H9 (cell line): ENCODE results near the gene OR10G2. TPM values are rescaled to one million over a fixed set of nuclear protein-coding genes. Genes with fewer than 3 reads are reported as not detected.

Source experiments
- DNase-seq: peaks from one replicate; pipeline ENCODE4 v3.0.0-alpha.2; 2017
- H2AFZ ChIP-seq: one replicate; pipeline ENCODE4 v1.6.1; 2013; ENCODE audit warnings: mild to moderate bottlenecking, low read length, control low read depth, moderate library complexity
- H2AK5ac ChIP-seq: 2 replicates; pipeline ENCODE4 v1.6.1; 2013; ENCODE audit warnings: low read length, control low read depth, mixed read lengths; ENCODE audit not compliant: insufficient read length
- H2BK120ac ChIP-seq: one replicate; pipeline ENCODE4 v1.6.1; 2013; ENCODE audit warnings: low read depth, mild to moderate bottlenecking, low read length, control low read depth, inconsistent platforms; ENCODE audit not compliant: poor library complexity, severe bottlenecking
- H2BK12ac ChIP-seq: 2 replicates; pipeline ENCODE4 v1.6.1; 2013; ENCODE audit warnings: low read length, control low read depth, mixed read lengths, low read depth; ENCODE audit not compliant: insufficient read length
- H2BK15ac ChIP-seq: 2 replicates; pipeline ENCODE4 v1.6.1; 2013; ENCODE audit warnings: low read depth, low read length, control low read depth
- H2BK20ac ChIP-seq: one replicate; pipeline ENCODE4 v1.6.1; 2013; ENCODE audit warnings: low read depth, mild to moderate bottlenecking, low read length, control low read depth, inconsistent platforms; ENCODE audit not compliant: poor library complexity, severe bottlenecking
- H2BK5ac ChIP-seq: 2 replicates; pipeline ENCODE4 v1.6.1; 2013; ENCODE audit warnings: low read length, control low read depth, mixed read lengths; ENCODE audit not compliant: insufficient read length
- H3K14ac ChIP-seq: 2 replicates; pipeline ENCODE4 v1.6.1; 2013; ENCODE audit warnings: low read length, control low read depth; ENCODE audit not compliant: insufficient read depth
- H3K18ac ChIP-seq: 2 replicates; pipeline ENCODE4 v1.6.1; 2013; ENCODE audit warnings: low read depth, mild to moderate bottlenecking, mixed read lengths, low read length, control low read depth; ENCODE audit not compliant: insufficient read length
- H3K23ac ChIP-seq: 2 replicates; pipeline ENCODE4 v1.6.1; 2013; ENCODE audit warnings: low read length, control low read depth, mixed read lengths, low read depth; ENCODE audit not compliant: insufficient read length
- H3K23me2 ChIP-seq: 2 replicates; pipeline ENCODE4 v1.6.1; 2013; ENCODE audit warnings: low read depth, mild to moderate bottlenecking, mixed read lengths, low read length, control low read depth; ENCODE audit not compliant: insufficient read length, poor library complexity, severe bottlenecking
- H3K27ac ChIP-seq: 2 replicates; pipeline ENCODE4 v1.5.1; 2013; ENCODE audit warnings: low read length, control low read depth, mixed read lengths, low read depth; ENCODE audit not compliant: insufficient read length
- H3K27me3 ChIP-seq: 2 replicates; pipeline ENCODE4 v1.6.1; 2013; ENCODE audit warnings: low read length, control low read depth, inconsistent platforms; ENCODE audit not compliant: insufficient read depth
- H3K4ac ChIP-seq: 2 replicates; pipeline ENCODE4 v1.6.1; 2013; ENCODE audit warnings: low read depth, mild to moderate bottlenecking, control low read depth, inconsistent platforms, low read length, moderate library complexity
- H3K4me1 ChIP-seq: 2 replicates; pipeline ENCODE4 v1.6.1; 2013; ENCODE audit warnings: low read length, control low read depth, inconsistent platforms; ENCODE audit not compliant: insufficient read depth
- H3K4me2 ChIP-seq: 2 replicates; pipeline ENCODE4 v1.6.1; 2013; ENCODE audit warnings: low read length, control low read depth, mixed read lengths; ENCODE audit not compliant: insufficient read length, insufficient read depth
- H3K56ac ChIP-seq: 2 replicates; pipeline ENCODE4 v1.6.1; 2013; ENCODE audit warnings: low read depth, mild to moderate bottlenecking, mixed read lengths, low read length, control low read depth; ENCODE audit not compliant: insufficient read length
- H3K79me1 ChIP-seq: 2 replicates; pipeline ENCODE4 v1.6.1; 2013; ENCODE audit warnings: low read depth, mild to moderate bottlenecking, moderate library complexity, low read length, control low read depth, inconsistent platforms; ENCODE audit not compliant: insufficient read depth, poor library complexity, severe bottlenecking
- H3K79me2 ChIP-seq: 2 replicates; pipeline ENCODE4 v1.6.1; 2013; ENCODE audit warnings: low read length, control low read depth, inconsistent platforms; ENCODE audit not compliant: insufficient read depth
- H3K9ac ChIP-seq: 2 replicates; pipeline ENCODE4 v1.6.1; 2013; ENCODE audit warnings: low read length, control low read depth, mixed read lengths; ENCODE audit not compliant: insufficient read length; ENCODE audit errors: extremely low read depth
- H3K9me3 ChIP-seq: one replicate; pipeline ENCODE4 v1.6.1; 2013; ENCODE audit warnings: low read depth, low read length, inconsistent platforms; ENCODE audit not compliant: control insufficient read depth
- H3T11ph ChIP-seq: one replicate; pipeline ENCODE4 v1.6.1; 2013; ENCODE audit warnings: mild to moderate bottlenecking, low read length, control low read depth, inconsistent platforms
- H4K20me1 ChIP-seq: one replicate; pipeline ENCODE4 v1.6.1; 2013; ENCODE audit not compliant: control insufficient read depth, insufficient read length, insufficient read depth
- H4K5ac ChIP-seq: 2 replicates; pipeline ENCODE4 v1.6.1; 2013; ENCODE audit warnings: low read depth, mild to moderate bottlenecking, mixed read lengths, low read length, control low read depth; ENCODE audit not compliant: insufficient read length
- H4K8ac ChIP-seq: replicated peaks from 2 replicates; pipeline ENCODE4 v1.6.1; 2013; ENCODE audit warnings: low read length, control low read depth, mixed read lengths, low read depth; ENCODE audit not compliant: insufficient read length
- H4K91ac ChIP-seq: 2 replicates; pipeline ENCODE4 v1.6.1; 2013; ENCODE audit warnings: low read depth, mild to moderate bottlenecking, moderate library complexity, mixed read lengths, low read length, control low read depth; ENCODE audit not compliant: insufficient read length
- H3K27ac Mint-ChIP-seq, 3 experiments: 2 replicates in 2 of 3; 3 replicates in 1 of 3; pipeline ENCODE4 v1.8.0; 2020 to 2021; ENCODE audit warnings: mixed read lengths in 3 of 3, mild to moderate bottlenecking in 1 of 3, moderate library complexity in 1 of 3
- H3K27me3 Mint-ChIP-seq: 2 replicates; pipeline ENCODE4 v1.8.0; 2021; ENCODE audit warnings: low read depth, mild to moderate bottlenecking, moderate library complexity, mixed read lengths
- H3K36me3 Mint-ChIP-seq, 3 experiments: 2 replicates in 2 of 3; 3 replicates in 1 of 3; pipeline ENCODE4 v1.8.0; 2020 to 2021; ENCODE audit warnings: low read depth in 3 of 3, mixed read lengths in 3 of 3; ENCODE audit not compliant: insufficient read depth in 1 of 3
- H3K4me1 Mint-ChIP-seq, 2 experiments: 2 replicates each; pipeline ENCODE4 v1.8.0; 2020; ENCODE audit warnings: mixed read lengths in 2 of 2
- H3K4me3 Mint-ChIP-seq, 2 experiments: 2 replicates in 1 of 2; 3 replicates in 1 of 2; pipeline ENCODE4 v1.8.0; 2020 to 2021; ENCODE audit warnings: mild to moderate bottlenecking in 2 of 2, mixed read lengths in 2 of 2, moderate library complexity in 1 of 2
- H3K9me3 Mint-ChIP-seq, 2 experiments: 2 replicates in 1 of 2; 3 replicates in 1 of 2; pipeline ENCODE4 v1.8.0; 2020; ENCODE audit warnings: mild to moderate bottlenecking in 2 of 2, mixed read lengths in 2 of 2, moderate library complexity in 1 of 2
- WGBS: extraction: QIAGEN DNeasy Blood & Tissue Kit; methylation state at CpG from one replicate; pipeline ENCODE4 v1.1.7; 2013; ENCODE audit warnings: missing lambda C conversion rate, low lambda C conversion rate, mixed read lengths; ENCODE audit not compliant: insufficient read length; ENCODE audit errors: extremely low coverage; 5-methylcytosine and 5-hydroxymethylcytosine counted together
- total RNA-seq: library from RNA; stranded (reverse); gene quantifications from 2 replicates; pipeline ENCODE4 v1.2.1, GENCODE V29; 2021
- TF ChIP-seq, protein P1 (sequence below): fragments of 200-600 bp; sonication (generic); conservative IDR thresholded peaks from 3 replicates; pipeline ENCODE4 v1.8.0; 2021; ENCODE audit warnings: antibody characterized with exemption, mild to moderate bottlenecking

Gene OR10G2
- total RNA-seq, 1 experiment from 2014 or later = not detected

- no peak for DNase-seq
- Histone ChIP-seq H3K4ac (no peak within 1 kb of the TSS), H2AFZ (no peak within 1 kb of the TSS), H2BK5ac (no peak within 1 kb of the TSS), H3K9me3 (no peaks in the 10 kb centered on the region), H4K20me1 (no peaks in the 10 kb centered on the region), H3K79me1 (no peaks in the 10 kb centered on the region), H2AK5ac (no peak within 1 kb of the TSS), H2BK120ac (no peak within 1 kb of the TSS), H3K23ac (no peak within 1 kb of the TSS), H3K27me3 (no peaks in the 10 kb centered on the region), H3T11ph (no peak within 1 kb of the TSS), H3K79me2 (no peaks in the 10 kb centered on the region), H3K4me1 (peaks cover 4% of the 10 kb centered on the region; the same call in 1 of the 2 replicates), H4K91ac (no peak within 1 kb of the TSS), H3K56ac (no peak within 1 kb of the TSS), H3K4me2 (no peak within 1 kb of the TSS), H4K8ac (no peak within 1 kb of the TSS), H3K9ac (no peak within 1 kb of the TSS), H2BK12ac (no peak within 1 kb of the TSS), H2BK15ac (no peak within 1 kb of the TSS), H4K5ac (no peak within 1 kb of the TSS), H3K27ac (no peak within 1 kb of the TSS), H3K14ac (no peak within 1 kb of the TSS), H3K18ac (no peak within 1 kb of the TSS), H3K23me2 (no peaks in the 10 kb centered on the region), H2BK20ac (no peak within 1 kb of the TSS)
- TF ChIP-seq, protein P1, sequence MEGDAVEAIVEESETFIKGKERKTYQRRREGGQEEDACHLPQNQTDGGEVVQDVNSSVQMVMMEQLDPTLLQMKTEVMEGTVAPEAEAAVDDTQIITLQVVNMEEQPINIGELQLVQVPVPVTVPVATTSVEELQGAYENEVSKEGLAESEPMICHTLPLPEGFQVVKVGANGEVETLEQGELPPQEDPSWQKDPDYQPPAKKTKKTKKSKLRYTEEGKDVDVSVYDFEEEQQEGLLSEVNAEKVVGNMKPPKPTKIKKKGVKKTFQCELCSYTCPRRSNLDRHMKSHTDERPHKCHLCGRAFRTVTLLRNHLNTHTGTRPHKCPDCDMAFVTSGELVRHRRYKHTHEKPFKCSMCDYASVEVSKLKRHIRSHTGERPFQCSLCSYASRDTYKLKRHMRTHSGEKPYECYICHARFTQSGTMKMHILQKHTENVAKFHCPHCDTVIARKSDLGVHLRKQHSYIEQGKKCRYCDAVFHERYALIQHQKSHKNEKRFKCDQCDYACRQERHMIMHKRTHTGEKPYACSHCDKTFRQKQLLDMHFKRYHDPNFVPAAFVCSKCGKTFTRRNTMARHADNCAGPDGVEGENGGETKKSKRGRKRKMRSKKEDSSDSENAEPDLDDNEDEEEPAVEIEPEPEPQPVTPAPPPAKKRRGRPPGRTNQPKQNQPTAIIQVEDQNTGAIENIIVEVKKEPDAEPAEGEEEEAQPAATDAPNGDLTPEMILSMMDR = no peak
- no CpG with 5 or more reads among the region's 2 CpGs for WGBS
- peaks cover 2% of the 10 kb centered on the region for H3K27me3 Mint-ChIP-seq
- no peaks in the 10 kb centered on the region for H3K36me3 Mint-ChIP-seq
- no peaks in the 10 kb centered on the region; a peak in 1 of 5 replicates for H3K9me3 Mint-ChIP-seq
- H3K4me3 Mint-ChIP-seq = no peak within 1 kb of the TSS
- no peak within 1 kb of the TSS for H3K27ac Mint-ChIP-seq
- H3K4me1 Mint-ChIP-seq = peaks cover 5 to 8% of the 10 kb centered on the region in 2 experiments
These were observed 18.7 kb upstream of the OR10G2 start, which contains the start of gene OR4E2 for GRCh38 chr14:21653331-21653885. OR4E2 (plus strand) TSS chr14:21653835; CDS start chr14:21665083, 11,248 bp downstream.
